ENCODE results near the gene DYNC2H1.

DNA sequence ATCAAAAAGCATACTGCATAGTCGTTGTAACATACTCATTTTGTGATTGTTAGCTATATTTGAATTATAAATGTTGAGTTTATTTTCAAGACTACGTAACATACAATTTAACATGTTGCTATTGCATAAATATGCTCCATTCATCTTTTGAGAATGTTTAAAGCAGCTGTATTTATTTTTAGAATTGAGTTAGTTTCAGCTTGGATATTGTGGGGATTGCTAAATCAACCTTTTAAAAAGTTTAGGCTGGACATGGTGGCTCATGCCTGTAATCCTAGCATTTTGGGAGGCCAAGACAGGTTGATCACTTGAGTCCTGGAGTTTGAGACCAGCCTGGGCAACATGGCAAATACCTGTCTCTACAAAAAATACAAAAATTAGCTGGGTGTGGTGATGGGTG, 288.1 kb downstream of the DYNC2H1 start:
- TF ChIP-seq, protein P1, sequence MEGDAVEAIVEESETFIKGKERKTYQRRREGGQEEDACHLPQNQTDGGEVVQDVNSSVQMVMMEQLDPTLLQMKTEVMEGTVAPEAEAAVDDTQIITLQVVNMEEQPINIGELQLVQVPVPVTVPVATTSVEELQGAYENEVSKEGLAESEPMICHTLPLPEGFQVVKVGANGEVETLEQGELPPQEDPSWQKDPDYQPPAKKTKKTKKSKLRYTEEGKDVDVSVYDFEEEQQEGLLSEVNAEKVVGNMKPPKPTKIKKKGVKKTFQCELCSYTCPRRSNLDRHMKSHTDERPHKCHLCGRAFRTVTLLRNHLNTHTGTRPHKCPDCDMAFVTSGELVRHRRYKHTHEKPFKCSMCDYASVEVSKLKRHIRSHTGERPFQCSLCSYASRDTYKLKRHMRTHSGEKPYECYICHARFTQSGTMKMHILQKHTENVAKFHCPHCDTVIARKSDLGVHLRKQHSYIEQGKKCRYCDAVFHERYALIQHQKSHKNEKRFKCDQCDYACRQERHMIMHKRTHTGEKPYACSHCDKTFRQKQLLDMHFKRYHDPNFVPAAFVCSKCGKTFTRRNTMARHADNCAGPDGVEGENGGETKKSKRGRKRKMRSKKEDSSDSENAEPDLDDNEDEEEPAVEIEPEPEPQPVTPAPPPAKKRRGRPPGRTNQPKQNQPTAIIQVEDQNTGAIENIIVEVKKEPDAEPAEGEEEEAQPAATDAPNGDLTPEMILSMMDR (IDR thresholded peaks at IDR 0.05) = no peak
- TF ChIP-seq EP300 (IDR thresholded peaks at IDR 0.05) = no peak
